ENCODE data around the gene CCDC198.

GRCh38 chr14:57502586-57503254, 9.1 kb upstream of the CCDC198 start:
- TF ChIP-seq CTCF (IDR thresholded peaks at IDR 0.05) (no peak), EP300 (IDR thresholded peaks at IDR 0.05) (no peak), RCOR1 (IDR thresholded peaks at IDR 0.05; ENCODE audit: low read depth, low read length) (no peak), HDAC2 (IDR thresholded peaks at IDR 0.05) (no peak), MAFK (IDR thresholded peaks at IDR 0.05; ENCODE audit: partially characterized antibody) (no peak), POLR2A (IDR thresholded peaks at IDR 0.05; ENCODE audit: low read length) (no peak)

Data from A549 (cell line).